HG03558 (cell line): ENCODE data around the gene PGM3.
"Not testable (repeated sequence)": the region's sequence is repeated elsewhere in the genome, so short reads cannot be mapped to it uniquely, and the experiment has no call there.

Source experiments
- ATAC-seq: cut with Tn5 transposase; IDR thresholded peaks from one replicate; pipeline ENCODE4 v1.9.1; 2021; ENCODE audit warnings: moderate number of reproducible peaks; ENCODE audit not compliant: unreplicated experiment; ENCODE audit errors: extremely low read depth

PGM3 gene, protein sequence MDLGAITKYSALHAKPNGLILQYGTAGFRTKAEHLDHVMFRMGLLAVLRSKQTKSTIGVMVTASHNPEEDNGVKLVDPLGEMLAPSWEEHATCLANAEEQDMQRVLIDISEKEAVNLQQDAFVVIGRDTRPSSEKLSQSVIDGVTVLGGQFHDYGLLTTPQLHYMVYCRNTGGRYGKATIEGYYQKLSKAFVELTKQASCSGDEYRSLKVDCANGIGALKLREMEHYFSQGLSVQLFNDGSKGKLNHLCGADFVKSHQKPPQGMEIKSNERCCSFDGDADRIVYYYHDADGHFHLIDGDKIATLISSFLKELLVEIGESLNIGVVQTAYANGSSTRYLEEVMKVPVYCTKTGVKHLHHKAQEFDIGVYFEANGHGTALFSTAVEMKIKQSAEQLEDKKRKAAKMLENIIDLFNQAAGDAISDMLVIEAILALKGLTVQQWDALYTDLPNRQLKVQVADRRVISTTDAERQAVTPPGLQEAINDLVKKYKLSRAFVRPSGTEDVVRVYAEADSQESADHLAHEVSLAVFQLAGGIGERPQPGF

DNA sequence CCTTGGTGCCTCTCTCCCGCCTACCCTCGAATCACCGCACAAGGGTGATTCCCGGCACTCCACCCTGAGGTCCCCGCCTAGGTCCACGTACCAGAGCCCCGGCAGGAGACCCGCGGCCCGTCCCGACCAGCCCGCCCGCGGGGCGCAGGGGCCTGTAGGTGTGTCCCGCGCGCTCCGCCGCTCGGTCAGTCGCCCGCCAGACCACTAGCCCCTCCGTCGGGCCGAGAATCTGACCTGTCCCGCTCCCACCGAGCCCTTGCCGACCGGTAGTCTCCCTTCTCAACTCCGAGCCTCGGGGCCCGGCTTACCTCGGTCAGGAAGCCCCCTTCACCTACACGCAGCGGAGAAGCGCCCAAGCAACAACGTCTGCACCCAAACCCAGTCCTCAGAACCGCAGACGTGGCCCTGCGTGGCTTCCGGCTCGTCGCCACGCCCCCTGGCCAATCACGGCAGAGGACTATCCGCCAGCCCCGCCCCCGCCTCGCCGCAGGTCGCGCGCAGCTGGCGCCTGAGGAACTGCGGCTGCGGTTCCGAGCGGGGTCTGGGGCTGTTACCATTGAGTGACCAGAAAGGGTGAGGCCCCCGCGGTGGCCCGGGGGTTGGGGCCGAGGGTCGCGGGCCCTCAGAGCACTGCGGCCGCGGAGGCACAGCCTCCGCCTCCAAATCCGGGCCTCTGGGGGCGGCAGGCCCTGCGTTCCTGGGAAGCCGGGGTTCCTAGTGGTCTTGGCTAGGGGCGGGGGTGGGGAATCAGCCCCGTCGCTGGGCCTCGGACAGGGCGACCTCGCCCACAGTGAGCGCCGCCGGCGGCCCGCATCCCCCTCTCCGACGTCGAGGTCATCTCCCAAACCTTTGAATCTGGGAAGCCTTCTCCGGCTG, at the start of gene PGM3, which contains the start of gene RWDD2A:
Gene PGM3, minus strand, starts transcription at position 395 of the 876 bp plus-strand sequence. CDS start 2,253 bp downstream, outside the sequence.
Gene RWDD2A, plus strand, starts transcription at position 487 of the 876 bp plus-strand sequence. CDS start 1,095 bp downstream, outside the sequence.
- peak; percentile 95 for ATAC-seq

DNA sequence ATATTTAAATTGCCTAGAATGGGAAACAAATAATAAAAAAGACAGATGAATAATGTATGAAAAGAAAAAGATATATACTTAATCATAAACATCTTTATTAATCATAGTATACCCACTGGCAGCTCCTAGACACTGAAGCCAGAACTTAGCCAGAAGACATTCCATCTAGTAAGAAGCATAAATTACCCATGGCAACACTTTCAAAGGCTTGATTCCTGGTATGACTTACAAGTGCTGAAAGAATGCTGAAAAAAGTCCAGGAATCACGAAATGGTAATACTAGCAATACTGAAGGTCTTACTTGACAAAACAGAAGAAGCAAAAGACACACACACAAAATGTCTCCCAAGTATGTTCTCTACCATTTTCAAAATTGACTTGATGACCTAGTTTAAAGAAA, 38.1 kb upstream of the PGM3 start:
- ATAC-seq = no peak

DNA sequence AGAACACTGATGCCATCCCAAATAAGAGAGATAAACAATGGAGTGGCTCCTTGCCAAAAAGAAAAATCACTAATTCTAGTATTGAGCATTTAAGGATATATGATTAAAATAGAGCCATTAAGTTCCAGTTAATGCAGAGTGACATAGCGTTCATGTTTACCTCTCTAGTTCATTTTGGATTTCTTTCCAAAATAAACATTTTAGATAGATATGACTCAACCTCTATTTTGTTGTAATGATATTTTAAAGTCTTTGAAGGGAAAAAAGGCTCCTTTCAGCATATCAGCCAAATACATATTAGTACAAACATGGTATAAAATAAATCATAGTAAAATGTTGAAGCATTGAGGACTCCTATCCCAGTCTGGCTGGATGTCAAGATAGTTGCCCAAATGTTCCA, 33.5 kb upstream of the PGM3 start:
- no peak for ATAC-seq

DNA sequence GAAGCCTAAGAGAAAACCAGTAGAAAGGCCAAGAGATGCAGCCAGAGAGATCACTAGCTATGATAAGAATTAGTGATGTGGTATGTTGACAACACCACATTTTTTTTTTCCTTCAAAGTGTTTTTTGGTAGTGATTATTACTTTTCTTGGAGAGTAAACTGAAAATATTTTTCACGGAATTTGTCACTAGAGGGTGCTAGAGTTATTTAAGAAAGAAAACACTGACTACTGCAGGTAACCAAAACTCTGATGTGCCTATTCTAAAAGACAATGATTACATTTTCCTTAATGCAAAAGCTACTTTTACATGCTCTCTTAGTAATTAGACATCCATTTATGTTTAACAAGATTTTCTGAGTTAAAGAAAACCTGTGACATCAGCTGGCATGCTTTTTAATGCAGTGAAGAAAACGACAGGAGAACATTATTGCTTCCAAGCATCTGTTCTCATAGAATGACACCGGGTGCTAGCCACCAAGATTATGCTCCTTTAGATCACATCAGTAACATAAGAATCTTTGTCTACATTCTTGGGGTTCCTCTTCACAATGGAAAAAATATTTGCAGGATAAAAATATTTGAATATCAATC, 28.9 kb upstream of the PGM3 start:
- ATAC-seq = no peak

DNA sequence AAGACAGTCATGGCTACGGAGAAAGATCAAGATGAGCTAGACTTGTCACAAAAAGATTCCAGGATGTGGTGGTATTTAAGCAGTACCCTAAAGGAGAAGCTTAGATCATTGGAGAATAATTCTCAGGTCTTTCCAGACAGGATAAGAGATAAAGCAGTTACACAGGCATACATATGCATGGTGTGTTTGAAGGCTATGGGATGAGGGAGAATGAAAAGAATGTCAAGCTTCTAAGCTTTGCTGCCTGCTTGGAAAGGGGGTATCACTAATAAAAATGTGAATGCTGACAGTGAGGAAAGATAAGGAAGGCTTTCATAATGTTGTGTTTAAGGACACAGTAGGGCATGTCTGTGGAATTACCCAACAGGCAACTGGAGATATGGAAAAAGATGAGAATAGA, 28.2 kb upstream of the PGM3 start:
- no peak for ATAC-seq

DNA sequence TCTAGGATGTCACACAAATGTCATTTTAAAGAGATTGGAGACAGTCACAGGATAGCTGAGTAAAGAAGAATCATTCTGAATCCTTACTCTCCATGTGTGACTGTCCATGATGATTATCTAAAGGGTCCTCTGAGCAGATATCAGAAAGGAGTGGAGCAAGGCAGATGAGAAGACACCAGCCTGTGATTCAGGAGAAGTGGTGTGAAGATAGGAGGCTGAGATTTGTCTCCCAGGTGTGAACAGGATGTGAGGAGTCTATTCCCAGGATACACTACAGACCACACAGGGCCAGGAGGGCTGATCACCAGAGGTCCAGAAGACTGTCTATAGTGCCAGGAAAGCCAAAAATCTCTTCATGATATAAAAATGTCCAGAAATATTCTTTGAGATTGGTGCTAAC, 27.1 kb upstream of the PGM3 start:
- ATAC-seq = no peak

DNA sequence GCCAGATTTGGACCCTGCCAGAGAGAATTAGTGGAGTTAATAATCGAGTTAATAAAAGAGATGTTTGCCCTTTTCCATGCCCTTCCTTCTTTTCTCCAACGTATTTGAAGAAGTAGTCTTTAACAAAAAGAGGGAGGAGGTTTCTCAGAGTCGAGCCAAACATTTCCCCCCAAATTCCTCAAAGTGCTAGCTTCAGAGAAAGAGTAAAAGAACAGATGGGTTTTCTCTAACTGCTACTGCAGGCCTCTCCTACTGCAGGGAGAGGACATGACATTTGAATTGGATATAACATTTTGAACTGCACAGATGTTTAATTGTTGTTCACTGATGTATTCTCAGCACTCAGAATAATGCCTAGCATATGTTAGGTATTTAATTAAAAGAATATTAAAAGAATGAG, 25.6 kb upstream of the PGM3 start:
- no peak for ATAC-seq

DNA sequence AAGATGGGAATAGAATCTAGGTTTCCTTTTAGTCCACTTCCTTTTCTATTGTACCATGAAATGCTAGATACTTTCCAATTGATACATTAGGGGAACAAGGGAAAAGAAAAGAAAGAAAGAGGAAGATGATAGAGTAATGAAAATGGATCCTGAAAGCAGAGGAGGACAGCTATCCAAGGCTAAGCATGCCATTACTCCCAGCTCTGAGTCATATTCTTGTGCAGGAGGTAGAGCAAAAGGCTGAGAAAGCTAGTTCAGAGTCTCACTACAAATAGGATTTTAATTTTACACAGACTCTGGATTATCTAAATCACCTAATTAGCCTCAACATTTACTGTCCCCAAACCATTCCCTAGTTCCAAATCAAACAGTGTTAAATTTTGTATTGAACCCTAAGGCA, 23.7 kb upstream of the PGM3 start:
- ATAC-seq = no peak

DNA sequence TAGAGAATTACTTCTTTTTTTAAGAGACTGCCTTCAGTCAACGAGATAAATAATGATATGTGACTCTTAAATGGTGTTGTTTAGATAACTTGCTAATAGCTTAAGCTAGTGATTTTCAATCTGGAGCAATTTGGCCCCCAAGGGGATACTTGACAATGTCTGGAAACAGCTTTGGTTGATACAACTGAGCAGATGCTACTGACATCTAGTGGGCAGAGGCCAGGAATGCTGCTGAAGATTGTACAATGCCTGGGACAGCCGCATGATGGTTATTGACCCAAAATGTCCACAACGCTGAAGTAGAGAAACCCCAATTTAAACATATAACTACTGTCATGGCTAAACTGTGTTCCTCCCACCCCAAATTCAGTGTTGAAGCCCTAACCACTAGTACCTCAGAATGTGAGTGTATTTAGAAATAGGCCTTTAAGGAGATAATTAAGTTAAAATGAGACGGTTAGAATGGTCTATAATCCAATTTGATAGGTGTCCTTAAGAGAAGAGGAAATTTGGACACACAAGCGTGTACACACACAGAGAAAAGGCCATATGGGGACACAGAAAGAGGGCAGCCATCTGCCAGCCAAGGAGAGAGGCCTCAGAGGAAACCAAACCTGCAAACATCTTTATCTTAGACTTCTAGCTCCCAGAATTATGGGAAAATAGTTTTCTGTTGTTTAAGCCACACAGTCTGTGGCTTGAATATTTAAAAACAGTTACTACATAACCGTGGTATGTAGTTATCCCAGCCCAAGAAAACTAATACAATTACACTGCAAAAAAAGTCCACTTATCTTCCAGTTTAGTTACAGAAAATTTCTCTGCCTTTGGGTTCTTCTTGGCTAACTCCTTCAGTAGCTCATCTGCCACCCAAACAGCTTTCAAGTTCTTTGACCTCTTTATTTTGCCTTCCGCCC, 22.3 kb upstream of the PGM3 start:
- peak; percentile 98 for ATAC-seq

DNA sequence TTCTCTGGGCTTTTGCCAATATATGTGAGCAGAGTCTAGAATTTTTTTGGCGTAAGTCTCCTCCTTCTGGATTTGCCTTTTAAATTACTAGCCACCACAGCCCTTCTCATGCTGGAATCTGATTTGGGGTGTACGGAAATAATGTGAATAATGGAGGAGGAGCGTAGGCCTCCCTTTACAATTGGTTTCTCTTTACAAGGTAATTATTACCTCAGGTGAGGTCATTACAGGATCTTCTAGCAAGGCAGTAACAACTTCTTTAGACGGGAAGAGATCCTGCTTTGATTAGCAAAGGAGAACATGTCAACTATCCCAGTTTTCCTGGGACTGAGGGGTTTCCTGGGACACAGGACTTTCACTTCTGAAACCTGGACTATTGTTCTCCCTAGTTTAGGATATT, 9.0 kb upstream of the PGM3 start:
- ATAC-seq = no peak

DNA sequence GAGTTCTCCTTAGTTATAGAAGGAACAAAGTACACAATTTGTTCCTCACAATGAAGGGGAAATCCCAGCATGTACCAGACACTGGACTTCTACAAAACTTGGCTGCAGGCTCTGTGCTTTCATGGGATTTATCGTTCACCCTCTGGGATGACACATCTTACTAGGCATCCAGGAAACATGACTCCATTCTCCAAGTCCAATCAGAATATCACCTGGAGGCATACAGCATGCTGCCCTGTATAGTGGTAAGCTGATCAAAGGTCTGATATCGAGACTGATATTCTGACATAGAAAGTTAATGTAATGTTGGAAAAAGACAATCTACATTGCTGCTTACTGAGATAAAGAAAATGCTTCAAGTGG, 6.8 kb upstream of the PGM3 start:
- ATAC-seq = no peak

DNA sequence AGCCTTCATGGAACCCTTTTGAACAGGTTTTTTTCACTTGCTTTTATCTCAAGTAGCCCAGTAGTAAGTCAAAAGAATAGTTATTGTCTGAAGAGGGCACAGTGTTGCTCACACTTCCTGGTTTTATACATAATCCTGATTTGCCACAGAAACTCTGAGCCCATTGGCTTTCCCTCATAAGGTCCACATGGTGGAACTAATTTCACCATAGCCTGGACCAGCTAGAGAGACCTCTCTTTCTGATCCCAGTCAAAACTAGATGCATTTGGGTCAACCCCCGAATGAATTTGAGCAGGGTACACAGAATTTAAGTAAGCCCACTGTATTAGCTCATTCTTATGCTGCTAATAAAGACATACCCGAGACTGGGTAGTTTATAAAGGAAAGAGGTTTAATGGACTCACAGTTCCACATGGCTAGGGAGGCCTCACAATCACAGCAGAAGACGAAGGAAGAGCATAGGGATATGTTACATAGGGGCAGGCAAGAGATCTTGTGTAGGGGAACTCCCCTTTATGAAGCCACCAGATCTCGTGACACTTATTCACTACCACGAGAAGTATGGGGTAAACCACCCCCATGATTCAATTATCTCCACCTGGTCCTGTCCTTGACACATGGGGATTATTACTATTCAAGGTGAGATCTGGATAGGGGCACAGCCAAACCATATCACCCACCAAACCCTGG, 6.3 kb upstream of the PGM3 start:
- no peak for ATAC-seq

DNA sequence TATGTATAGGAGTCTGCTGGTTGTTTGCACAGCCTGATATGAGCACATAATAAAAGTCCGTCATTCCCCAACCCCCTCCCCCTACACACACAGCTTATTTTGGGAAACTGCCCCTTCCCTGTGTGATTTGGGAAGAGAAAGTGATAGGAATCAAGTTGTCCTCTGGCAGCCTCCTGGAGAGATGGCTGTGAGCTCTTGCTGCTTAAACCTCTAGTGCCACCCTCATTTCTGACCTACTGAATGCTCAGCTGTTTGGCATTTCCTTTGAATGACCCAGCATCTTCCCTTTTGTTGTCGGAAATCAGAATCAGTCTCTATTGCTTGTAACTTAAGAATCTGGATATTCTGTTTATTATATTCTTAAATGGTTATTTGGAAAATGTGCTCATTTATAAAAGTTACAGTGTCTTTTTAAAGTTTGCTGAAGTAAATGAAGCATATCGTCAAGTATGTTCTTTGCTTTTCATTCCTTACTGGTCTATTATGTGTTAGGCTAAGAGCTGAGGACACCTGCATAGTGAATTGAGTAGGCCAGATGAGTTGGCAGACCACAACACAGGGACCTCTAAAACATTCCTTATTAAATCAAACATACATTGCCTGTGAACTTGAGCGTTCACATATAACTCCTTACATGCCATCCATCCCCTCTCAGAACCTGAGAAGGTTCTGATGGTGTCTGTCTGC, 5.6 kb upstream of the PGM3 start:
- ATAC-seq = no peak

DNA sequence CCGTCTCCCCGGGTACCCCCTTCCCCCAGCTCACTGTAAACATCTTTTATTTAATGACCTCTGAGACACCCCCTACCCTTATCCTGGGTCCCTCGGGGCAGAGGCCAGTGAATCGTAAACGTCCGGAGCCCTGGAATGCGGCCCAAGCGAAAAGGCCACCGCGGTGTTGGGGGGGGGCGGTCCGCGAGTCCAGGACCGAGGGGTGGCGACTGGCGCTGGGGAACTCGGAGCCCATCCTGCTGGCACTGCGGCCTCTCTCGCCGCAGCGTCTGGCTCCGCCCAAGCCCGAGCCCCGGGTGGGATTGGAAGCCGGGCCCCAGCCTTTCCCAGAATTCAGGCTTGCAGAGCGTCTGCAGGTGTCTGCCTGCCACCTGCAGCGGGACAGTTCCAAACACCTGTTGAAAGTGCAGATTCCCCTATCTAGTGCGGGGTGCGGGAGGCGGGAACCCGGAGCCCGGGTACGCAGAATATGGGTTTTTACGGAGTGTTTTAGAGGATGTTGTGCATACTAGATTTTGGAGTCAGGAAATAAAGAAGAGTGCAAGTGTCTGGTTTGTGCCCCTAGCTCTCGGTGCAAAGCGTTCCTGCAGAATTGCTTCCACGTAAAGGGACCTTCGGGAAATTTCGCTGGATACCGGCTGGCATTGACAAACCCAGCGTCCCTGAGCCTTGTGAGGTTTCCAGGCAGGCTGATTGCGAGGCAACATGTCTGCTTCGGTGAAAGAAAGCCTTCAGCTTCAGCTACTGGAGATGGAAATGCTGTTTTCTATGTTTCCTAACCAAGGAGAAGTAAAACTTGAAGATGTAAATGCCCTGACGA, 892 bp upstream of the PGM3 start:
- no peak for ATAC-seq

DNA sequence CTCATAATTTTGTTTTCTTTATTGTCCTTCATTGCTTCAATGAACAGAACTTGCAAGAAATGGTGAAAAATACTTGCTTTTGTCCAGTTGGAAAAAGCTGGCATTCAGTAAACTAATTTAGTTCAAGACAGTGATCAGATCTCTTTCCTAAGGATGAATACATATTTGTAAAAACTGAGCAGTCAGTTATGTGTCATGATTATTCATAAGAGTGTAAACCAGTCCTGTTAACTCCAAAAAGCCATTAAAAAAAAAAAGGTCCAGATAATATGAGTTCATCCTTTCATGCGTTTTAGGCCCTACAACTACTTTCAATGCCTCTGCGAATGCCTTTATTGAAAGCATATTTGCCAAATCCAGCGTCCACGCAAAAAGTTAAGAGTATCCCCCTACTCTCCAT, 609 bp downstream of the PGM3 start:
- ATAC-seq = no peak

DNA sequence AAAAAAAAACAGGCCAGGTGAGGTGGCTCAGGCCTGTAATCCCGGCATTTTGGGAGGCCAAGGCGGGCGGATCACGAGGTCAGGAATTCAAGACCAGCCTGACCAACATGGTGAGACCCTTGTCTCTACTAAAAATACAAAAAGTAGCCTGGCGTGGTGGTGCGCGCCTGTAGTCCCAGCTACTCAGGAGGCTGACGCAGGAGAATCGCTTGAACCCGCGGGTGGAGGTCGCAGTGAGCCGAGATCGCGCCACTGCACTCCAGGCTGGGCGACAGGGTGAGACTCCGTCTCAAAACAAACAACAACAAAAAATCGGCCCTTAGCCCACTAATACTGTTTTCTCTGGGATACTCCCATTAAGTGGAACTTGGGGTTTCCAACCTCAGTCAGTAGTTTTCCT, 1.1 kb downstream of the PGM3 start:
- not testable (repeated sequence) for ATAC-seq

DNA sequence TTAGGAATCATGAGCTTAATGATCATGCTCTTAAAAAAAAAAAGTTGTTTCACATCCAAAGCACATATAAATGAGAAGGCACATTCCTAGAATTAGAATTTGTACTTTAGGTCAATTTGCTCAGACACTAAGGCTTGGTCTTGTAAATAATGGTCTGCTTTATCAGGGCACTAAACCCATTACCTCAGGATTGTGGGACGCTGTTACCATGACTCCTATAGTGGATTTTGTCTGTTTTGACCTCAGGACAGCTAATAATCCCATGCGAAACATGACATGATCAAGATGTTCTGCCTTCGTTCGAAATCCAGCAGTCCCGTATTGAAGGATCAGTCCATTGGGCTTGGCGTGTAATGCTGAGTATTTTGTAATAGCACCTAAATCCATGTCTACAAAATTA, 2.4 kb downstream of the PGM3 start:
- ATAC-seq = no peak

DNA sequence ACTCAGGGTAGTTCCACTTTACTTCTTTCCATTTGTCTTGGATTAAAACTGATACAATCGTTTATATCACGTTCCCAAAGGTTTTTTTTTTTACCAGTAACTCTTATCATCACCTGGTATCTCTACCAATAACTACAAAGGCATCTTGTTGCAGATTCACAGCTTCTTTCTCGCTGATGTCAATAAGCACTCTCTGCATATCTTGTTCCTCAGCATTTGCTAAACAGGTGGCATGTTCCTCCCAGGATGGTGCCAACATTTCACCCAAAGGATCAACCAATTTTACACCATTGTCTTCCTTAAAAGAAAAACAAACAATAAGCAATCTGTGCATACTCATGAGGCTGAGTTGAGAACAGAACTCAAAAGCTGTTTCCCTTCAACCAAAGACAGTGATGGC, 4.6 kb downstream of the PGM3 start:
- ATAC-seq = no peak
